GM19099 (cell line): ENCODE data around the gene ORAI1.

Experiments
- POLR2A ChIP-seq: IDR thresholded peaks from 3 replicates; pipeline ENCODE4 v1.6.1; 2011; ENCODE audit warnings: low read depth; ENCODE audit not compliant: insufficient read length; ENCODE audit errors: extremely low read depth

ORAI1 gene

GRCh38 chr12:121632069-121632970 is 6.0 kb downstream of the ORAI1 start:
- TF ChIP-seq POLR2A, result no peak

- no peak for TF ChIP-seq POLR2A
Measured at GRCh38 chr12:121634836-121635235, 8.5 kb downstream of the ORAI1 start.

GRCh38 chr12:121637231-121637914 is 11.0 kb downstream of the ORAI1 start:
- TF ChIP-seq POLR2A, result peak; percentile 61

GRCh38 chr12:121638298-121639202 is 12.2 kb downstream of the ORAI1 start:
- no peak for TF ChIP-seq POLR2A

- TF ChIP-seq POLR2A, result no peak
Measured at GRCh38 chr12:121641343-121641630, 15.0 kb downstream of the ORAI1 start.

- no peak for TF ChIP-seq POLR2A
Measured at GRCh38 chr12:121648458-121649028, 22.2 kb downstream of the ORAI1 start.

GRCh38 chr12:121649322-121649721 is 23.0 kb downstream of the ORAI1 start:
- no peak for TF ChIP-seq POLR2A

- TF ChIP-seq POLR2A, result no peak
Measured at GRCh38 chr12:121649819-121650353, 23.6 kb downstream of the ORAI1 start.

- no peak for TF ChIP-seq POLR2A
Measured at GRCh38 chr12:121651320-121651719, 25.0 kb downstream of the ORAI1 start.

GRCh38 chr12:121652767-121653497 is 26.6 kb downstream of the ORAI1 start:
- no peak for TF ChIP-seq POLR2A

GRCh38 chr12:121653999-121654398 is 27.7 kb downstream of the ORAI1 start:
- TF ChIP-seq POLR2A, result no peak

GRCh38 chr12:121656122-121656521 is 29.8 kb downstream of the ORAI1 start:
- TF ChIP-seq POLR2A, result no peak

GRCh38 chr12:121657305-121658008 is 31.1 kb downstream of the ORAI1 start:
- TF ChIP-seq POLR2A, result no peak

- no peak for TF ChIP-seq POLR2A
Measured at GRCh38 chr12:121663610-121663929, 37.2 kb downstream of the ORAI1 start.
